Gastroesophageal sphincter (tissue), 4 donors: ENCODE results near the gene RPL13. TPM values are rescaled to one million over a fixed set of nuclear protein-coding genes. Genes with fewer than 3 reads are reported as not detected.

Experiments
- ATAC-seq: fragments of 150-250 bp; one replicate; pipeline ENCODE4 v1.9.1; 2016; ENCODE audit warnings: mild to moderate bottlenecking, moderate library complexity
- H3K27ac ChIP-seq, 4 donors: fragments of 200-600 bp; sonication (generic) in 3 of 4; 1 replicate in 3 of 4; 2 replicates in 1 of 4; pipeline ENCODE4 v1.5.1; 2016 to 2019
- H3K27me3 ChIP-seq: fragments of 200-600 bp; sonication (generic); one replicate; pipeline ENCODE4 v1.5.1; 2019
- H3K36me3 ChIP-seq, 2 donors: fragments of 200-600 bp; sonication (generic); one replicate each; pipeline ENCODE4 v1.5.1; 2019; ENCODE audit warnings: control low read depth in 1 of 2
- H3K4me1 ChIP-seq, 3 donors: fragments of 200-600 bp; sonication (generic); 1 replicate in 2 of 3; 2 replicates in 1 of 3; pipeline ENCODE4 v1.5.1; 2016 to 2019; ENCODE audit warnings: control low read depth in 2 of 3
- H3K4me3 ChIP-seq, 2 donors: fragments of 200-600 bp; sonication (generic); one replicate each; pipeline ENCODE4 v1.5.1; 2019; ENCODE audit warnings: mild to moderate bottlenecking in 1 of 2, moderate library complexity in 1 of 2
- H3K9me3 ChIP-seq, 3 donors: fragments of 200-600 bp; sonication (generic); one replicate each; pipeline ENCODE4 v1.5.1; 2017 to 2019; ENCODE audit warnings: control low read depth in 2 of 3
- EP300 ChIP-seq: sonication (generic); formaldehyde crosslinking; IDR thresholded peaks from one replicate; pipeline ENCODE4 v1.6.1; 2017; ENCODE audit warnings: antibody characterized with exemption, mild to moderate bottlenecking
- POLR2A ChIP-seq, 2 donors: fragments of 450-650 bp; IDR thresholded peaks; one replicate each; pipeline ENCODE4 v1.6.1; 2017; ENCODE audit warnings: antibody characterized with exemption in 2 of 2, mild to moderate bottlenecking in 2 of 2, moderate library complexity in 1 of 2
- POLR2AphosphoS5 ChIP-seq: sonication (generic); formaldehyde crosslinking; IDR thresholded peaks from one replicate; pipeline ENCODE4 v1.6.1; 2017; ENCODE audit warnings: antibody characterized with exemption
- WGBS, 2 donors: methylation state at CpG; one replicate each; pipeline ENCODE4 v1.1.5; 2018; ENCODE audit warnings: low coverage in 1 of 2; 5-methylcytosine and 5-hydroxymethylcytosine counted together
- total RNA-seq, 4 donors: library from RNA; depleted of rRNA; stranded (reverse); fragments of >200 nt; gene quantifications; one replicate each; pipeline ENCODE4 v1.1.0, GENCODE V29; 2016
- TF ChIP-seq, protein P1 (sequence below), 4 experiments: fragments of 200-600 bp in 2 of 4; fragments of 450-650 bp in 2 of 4; sonication (generic) in 1 of 4; IDR thresholded peaks; one replicate each; pipeline ENCODE4 v1.5.1; 2017 to 2019; ENCODE audit warnings: antibody characterized with exemption in 4 of 4, mild to moderate bottlenecking in 2 of 4, moderate library complexity in 2 of 4

Gene RPL13
- total RNA-seq, 4 donors from 2014 or later, result 2,888 to 7,342 (median 4,676) TPM

DNA sequence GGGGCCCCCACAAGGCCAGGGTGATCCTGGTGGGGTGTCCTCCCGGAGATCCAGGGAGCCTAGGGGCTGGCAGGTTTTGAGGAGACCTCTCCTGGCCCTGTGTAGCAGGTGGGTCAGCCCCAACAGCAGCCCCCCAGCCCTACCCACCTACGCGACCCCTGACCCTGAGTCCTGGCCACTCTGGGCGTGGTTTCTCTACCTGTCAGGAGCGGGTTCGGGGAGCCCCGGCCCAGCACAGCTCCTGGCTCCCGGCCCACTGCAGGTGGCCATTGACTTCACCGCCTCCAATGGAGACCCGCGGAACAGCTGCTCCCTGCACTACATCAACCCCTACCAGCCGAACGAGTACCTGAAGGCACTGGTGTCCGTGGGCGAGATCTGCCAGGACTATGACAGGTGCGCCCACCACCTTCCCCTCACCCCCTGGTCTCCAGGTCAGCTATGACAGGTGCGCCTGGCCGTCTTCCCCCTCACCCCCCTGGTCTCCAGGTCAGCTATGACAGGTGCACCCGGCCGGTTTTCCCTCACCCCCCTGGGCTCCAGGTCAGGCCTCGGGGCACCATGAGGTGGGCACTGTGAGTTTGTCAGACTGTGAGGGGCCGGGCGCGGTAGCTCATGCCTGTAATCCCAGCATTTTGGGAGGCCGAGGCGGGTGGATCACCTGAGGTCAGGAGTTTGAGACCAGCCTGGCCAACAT lies 28.1 kb downstream of the RPL13 start:
- no peak for ATAC-seq
- 100% methylated on average over 1 of the region's 26 CpGs; no CpG with 5 or more reads in 1 of the 2 donors for WGBS, 2 donors
- no peak for TF ChIP-seq EP300
- TF ChIP-seq POLR2AphosphoS5, result no peak
- TF ChIP-seq POLR2A (IDR thresholded peaks at IDR 0.05), result no peak
- TF ChIP-seq, protein P1, sequence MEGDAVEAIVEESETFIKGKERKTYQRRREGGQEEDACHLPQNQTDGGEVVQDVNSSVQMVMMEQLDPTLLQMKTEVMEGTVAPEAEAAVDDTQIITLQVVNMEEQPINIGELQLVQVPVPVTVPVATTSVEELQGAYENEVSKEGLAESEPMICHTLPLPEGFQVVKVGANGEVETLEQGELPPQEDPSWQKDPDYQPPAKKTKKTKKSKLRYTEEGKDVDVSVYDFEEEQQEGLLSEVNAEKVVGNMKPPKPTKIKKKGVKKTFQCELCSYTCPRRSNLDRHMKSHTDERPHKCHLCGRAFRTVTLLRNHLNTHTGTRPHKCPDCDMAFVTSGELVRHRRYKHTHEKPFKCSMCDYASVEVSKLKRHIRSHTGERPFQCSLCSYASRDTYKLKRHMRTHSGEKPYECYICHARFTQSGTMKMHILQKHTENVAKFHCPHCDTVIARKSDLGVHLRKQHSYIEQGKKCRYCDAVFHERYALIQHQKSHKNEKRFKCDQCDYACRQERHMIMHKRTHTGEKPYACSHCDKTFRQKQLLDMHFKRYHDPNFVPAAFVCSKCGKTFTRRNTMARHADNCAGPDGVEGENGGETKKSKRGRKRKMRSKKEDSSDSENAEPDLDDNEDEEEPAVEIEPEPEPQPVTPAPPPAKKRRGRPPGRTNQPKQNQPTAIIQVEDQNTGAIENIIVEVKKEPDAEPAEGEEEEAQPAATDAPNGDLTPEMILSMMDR (IDR thresholded peaks at IDR 0.05), result no peak
- peaks cover 17% of the 10 kb centered on the region for H3K27me3 ChIP-seq
- H3K27ac ChIP-seq, result no peak overlapping the region
- H3K36me3 ChIP-seq, result no peaks in the 10 kb centered on the region
- no peak overlapping the region for H3K4me3 ChIP-seq
- no peaks in the 10 kb centered on the region for H3K4me1 ChIP-seq
- no peaks in the 10 kb centered on the region for H3K9me3 ChIP-seq

DNA sequence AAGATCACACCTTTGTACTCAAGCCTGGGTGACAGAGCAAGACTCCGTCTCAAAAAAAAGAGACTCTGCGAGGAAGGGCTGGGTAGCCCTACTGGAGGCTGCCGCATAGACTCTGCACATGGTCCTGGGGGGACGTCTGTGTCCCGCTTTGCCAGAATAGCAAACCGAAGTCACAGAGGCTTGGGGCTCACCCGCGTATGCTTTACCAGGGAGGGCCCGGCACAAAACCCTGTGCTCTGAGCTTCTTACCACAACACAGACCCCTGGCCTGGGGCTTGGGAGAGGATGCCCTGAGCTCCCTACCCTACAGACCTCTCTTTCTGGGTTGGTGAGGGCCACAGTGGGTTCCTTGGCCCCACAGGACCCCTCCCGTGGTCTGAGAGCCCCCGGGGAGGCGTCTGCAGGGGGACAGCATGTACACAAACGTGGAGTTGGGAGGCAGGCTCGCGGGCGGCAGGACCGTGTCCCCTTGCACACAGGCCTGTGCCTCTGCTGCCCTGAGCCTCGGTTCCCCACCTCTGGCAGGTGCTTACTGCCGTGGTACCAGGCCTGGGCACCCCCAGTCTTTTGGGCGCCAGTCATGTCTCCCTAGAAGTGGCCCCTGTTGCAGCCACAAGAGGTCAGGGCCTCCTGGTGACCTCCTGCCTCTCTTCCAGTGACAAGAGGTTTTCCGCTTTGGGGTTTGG lies 28.9 kb downstream of the RPL13 start:
- Histone ChIP-seq H3K4me1 (no peaks in the 10 kb centered on the region), H3K9me3 (no peaks in the 10 kb centered on the region), H3K27me3 (peaks cover 10% of the 10 kb centered on the region), H3K36me3 (no peaks in the 10 kb centered on the region), H3K27ac (no peak overlapping the region), H3K4me3 (no peak overlapping the region)
- TF ChIP-seq, protein P1 (IDR thresholded peaks at IDR 0.05), result no peak
- TF ChIP-seq EP300 (no peak), POLR2A (IDR thresholded peaks at IDR 0.05) (no peak), POLR2AphosphoS5 (no peak)
- 92% methylated on average over 2 of the region's 21 CpGs; no CpG with 5 or more reads in 1 of the 2 donors for WGBS, 2 donors
- no peak for ATAC-seq

DNA sequence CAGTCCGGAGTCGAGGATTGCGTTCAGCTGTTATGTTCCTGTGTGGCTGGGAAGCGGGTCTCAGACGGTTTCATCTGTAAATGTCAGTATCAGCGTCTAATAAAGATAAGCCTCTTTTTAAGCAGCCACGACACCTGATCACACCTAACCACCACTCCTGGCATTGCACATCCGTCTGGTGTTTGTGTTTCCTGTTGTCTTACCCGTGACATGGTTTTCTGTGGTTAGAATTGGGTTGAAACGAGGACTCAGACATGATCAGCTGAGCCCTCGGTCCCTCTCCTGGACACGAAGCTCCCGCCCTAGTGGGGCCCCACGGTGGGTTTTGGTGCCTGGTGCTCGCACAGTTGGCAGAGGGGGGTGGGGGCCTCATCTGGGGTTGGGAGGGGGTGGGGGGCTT lies 33.4 kb downstream of the RPL13 start:
- Histone ChIP-seq H3K36me3 (no peaks in the 10 kb centered on the region), H3K27ac (no peak overlapping the region), H3K4me1 (no peaks in the 10 kb centered on the region), H3K9me3 (no peaks in the 10 kb centered on the region), H3K27me3 (no peaks in the 10 kb centered on the region), H3K4me3 (no peak overlapping the region)
- ATAC-seq, result no peak
- WGBS, 2 donors, result 71 to 81% methylated on average over 9 to 11 of the region's 15 CpGs
- TF ChIP-seq EP300, result no peak
- no peak for TF ChIP-seq POLR2AphosphoS5
- TF ChIP-seq, protein P1 (IDR thresholded peaks at IDR 0.05), result no peak
- TF ChIP-seq POLR2A (IDR thresholded peaks at IDR 0.05), result no peak

DNA sequence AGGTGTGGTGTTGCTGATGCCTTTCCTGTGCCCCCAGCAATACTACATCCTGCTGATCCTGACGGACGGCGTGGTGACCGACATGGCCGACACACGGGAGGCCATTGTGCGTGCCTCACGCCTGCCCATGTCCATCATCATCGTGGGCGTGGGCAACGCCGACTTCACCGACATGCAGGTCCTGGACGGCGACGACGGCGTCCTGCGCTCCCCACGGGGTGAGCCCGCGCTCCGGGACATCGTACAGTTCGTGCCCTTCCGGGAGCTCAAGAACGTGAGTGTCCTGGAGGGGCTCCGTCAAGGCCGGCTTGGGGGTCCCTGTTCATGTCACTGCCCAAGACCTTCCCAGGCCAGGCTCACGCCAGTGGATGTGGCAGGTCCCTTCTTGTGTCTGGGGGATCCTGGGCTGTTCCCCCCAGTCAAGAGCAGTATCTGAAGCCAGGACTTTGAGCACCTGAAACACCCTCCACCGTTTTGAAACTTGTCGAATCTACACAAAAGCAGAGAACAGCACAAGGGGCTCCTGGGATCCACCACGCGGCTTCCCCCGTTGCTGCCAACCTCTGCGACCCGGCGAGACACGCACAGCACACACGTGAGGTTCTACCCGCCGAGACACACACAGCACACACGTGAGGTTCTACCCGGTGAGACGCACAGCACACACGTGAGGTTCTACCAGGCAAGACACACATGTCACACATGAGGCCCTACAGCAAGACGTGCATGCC lies 35.0 kb downstream of the RPL13 start:
- Histone ChIP-seq H3K36me3 (no peaks in the 10 kb centered on the region), H3K27ac (no peak overlapping the region), H3K27me3 (no peaks in the 10 kb centered on the region), H3K4me3 (no peak overlapping the region), H3K9me3 (no peaks in the 10 kb centered on the region), H3K4me1 (no peaks in the 10 kb centered on the region)
- TF ChIP-seq POLR2AphosphoS5, result no peak
- no peak for TF ChIP-seq EP300
- no peak for TF ChIP-seq POLR2A (IDR thresholded peaks at IDR 0.05)
- TF ChIP-seq, protein P1 (IDR thresholded peaks at IDR 0.05), result no peak
- WGBS, 2 donors, result 80 to 82% methylated on average over 1 to 3 of the region's 47 CpGs
- ATAC-seq, result no peak
